Astrocyte of the cerebellum (primary cell): Measurements from ENCODE around the gene CSNK1A1L.

Source experiments
- DNase-seq: peaks from one replicate; pipeline ENCODE4 v3.0.0-alpha.2; 2011; ENCODE audit warnings: low read depth
- H3K4me3 ChIP-seq: 2 replicates; pipeline ENCODE4 v1.5.1; 2011; ENCODE audit warnings: mild to moderate bottlenecking, low read depth, low read length, moderate library complexity
- CTCF ChIP-seq: IDR thresholded peaks from 2 replicates; pipeline ENCODE4 v1.5.1; 2012; ENCODE audit warnings: low read length, low read depth, moderate library complexity, mild to moderate bottlenecking; ENCODE audit errors: missing control alignments
- in situ Hi-C: cut with HindIII; loops from 2 replicates; pipeline ENCODE4 v1.10.0; 2017; ENCODE audit warnings: low sequenced_read_pairs

The CSNK1A1L gene

DNA sequence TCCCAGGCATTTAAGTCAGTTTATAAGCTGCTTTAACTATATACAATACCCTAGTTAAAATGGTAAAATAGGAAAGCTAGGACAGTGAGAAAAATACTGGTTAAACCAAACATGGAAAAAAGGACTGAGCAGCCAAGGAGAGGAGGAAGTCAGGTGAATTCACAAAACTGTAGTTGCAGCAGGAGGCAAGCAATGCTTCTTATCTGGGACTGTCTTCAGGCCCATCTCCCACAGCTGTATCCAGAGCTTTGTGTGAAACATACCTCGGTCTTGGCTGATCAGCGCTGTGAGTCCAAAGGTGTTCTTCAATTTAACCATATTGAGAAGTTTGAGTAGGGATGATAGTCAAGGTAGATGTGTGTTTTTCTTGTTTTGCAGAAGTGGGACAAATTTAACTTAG is 30.3 kb downstream of the CSNK1A1L start:
- no peak for TF ChIP-seq CTCF
- in situ Hi-C loops = no loop called here
- no peak for DNase-seq
- H3K4me3 ChIP-seq = no peak overlapping the region

- in situ Hi-C loops = no loop called here
- DNase-seq = no peak
- no peak overlapping the region for H3K4me3 ChIP-seq
- no peak for TF ChIP-seq CTCF
Observed at GRCh38 chr13:37074703-37075102, 30.8 kb downstream of the CSNK1A1L start.

GRCh38 chr13:37072024-37072423 is 33.4 kb downstream of the CSNK1A1L start:
- in situ Hi-C loops = no loop called here
- TF ChIP-seq CTCF = no peak

DNA sequence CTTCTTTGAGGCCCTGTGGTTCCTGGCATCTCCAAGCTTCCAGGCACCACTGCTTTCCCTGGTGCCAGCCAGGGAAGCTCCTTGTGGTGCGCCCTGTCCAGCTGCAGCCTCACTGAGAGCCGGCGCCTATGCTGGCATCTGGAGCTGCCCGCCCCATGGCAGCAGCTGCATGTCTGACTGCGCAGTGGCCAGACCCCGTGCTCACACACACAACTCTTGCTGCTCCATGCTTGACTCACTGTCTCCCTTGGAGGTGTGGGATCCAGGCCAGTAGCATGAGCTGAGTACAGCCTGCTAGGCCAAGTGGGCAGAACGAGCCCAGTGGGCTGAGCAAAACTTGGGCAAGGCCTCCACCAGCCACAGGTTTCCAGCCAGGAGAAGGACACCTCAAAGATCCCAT is 34.5 kb downstream of the CSNK1A1L start:
- in situ Hi-C loops = no loop called here
- no peak for DNase-seq
- no peak for TF ChIP-seq CTCF
- no peak overlapping the region for H3K4me3 ChIP-seq

More at GRCh38 chr13:37072024-37072423, 33.4 kb downstream of the CSNK1A1L start:
- H3K4me3 ChIP-seq = no peak overlapping the region
- DNase-seq = no peak

DNA sequence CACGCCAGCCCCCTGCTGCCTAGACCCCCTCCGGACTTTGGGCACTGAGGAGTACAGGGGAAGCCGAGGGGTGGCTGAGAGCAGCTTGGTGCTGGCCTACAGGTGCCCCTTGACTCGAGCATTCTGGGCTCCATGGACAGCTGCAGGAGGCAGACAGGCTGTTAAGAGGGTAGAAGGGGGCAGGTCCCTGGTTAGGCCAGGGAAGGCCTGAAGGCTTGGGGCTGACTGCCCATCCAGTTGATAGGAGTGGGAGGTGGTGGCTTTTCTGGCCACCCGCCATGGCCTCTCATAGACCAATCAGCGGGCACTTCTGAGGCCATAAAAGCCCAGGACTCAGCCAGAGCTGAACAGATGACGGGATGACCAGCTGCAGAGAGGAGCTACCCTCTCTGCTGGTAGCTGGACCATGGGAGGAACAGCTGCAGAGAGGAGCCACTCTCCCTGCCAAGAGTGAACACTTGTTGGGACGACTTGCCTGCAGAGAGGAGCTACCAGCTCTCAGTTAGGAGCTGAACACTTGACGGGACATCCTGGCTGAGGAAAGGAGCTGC is 35.2 kb downstream of the CSNK1A1L start:
- in situ Hi-C loops = no loop called here
- no peak for DNase-seq
- H3K4me3 ChIP-seq = no peak overlapping the region
- TF ChIP-seq CTCF = no peak

DNA sequence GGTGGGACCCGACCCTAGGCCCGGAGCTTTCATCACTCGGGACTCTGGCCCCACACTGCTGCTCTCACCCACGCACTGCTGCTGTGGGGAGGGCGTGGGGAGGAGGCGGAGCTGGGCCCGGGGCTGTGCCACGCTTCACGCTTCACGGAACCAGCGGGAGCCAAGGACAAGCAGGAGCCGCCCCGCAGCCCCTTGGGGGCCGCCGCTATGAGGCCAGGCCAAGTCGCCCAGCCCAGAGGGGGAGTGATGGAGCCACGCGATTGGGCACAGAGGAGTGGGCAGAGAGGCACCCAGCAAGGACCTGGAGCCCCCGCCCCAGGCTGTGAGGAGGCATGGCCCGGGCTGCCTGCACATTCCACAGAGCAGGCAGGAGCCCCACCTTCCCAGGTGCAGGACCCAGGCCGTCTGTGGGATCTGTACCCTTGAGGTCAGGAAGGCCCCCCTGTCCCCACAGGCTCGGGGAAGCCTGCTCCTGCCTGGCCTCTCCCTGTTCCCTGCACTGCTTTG is 35.8 kb downstream of the CSNK1A1L start:
- H3K4me3 ChIP-seq = no peak overlapping the region
- DNase-seq = no peak
- in situ Hi-C loops = no loop called here
- TF ChIP-seq CTCF = no peak
